GM23338 (cell line): Measurements from ENCODE around the gene C4A.
"Not testable (repeated sequence)": the region's sequence is repeated elsewhere in the genome, so short reads cannot be mapped to it uniquely, and the experiment has no call there.

ENCODE experiments used
- CREB1 ChIP-seq: fragments of 250-450 bp; sonication (Bioruptor Pico); IDR thresholded peaks from 2 replicates; pipeline ENCODE4 v1.5.0; 2020; ENCODE audit warnings: low read depth, mild to moderate bottlenecking, moderate library complexity
- CTCF ChIP-seq, 2 experiments: fragments of 200-600 bp in 1 of 2; sonication (generic) in 1 of 2; conservative IDR thresholded peaks; 2 replicates each; pipeline versions ENCODE4 v1.5.1 to v1.6.1; 2016 to 2017; ENCODE audit warnings: antibody characterized with exemption in 2 of 2, low read depth in 2 of 2, mild to moderate bottlenecking in 2 of 2, moderate library complexity in 1 of 2
- ETS1 ChIP-seq: IDR thresholded peaks from 2 replicates; pipeline ENCODE4 v1.6.1; 2016; ENCODE audit warnings: antibody characterized with exemption
- EZH2 ChIP-seq: fragments of 200-600 bp; sonication (generic); IDR thresholded peaks from one replicate; pipeline ENCODE4 v1.8.0; 2017; ENCODE audit warnings: antibody characterized with exemption, mild to moderate bottlenecking, low read depth; ENCODE audit not compliant: unreplicated experiment
- EZH2phosphoT487 ChIP-seq: fragments of 200-600 bp; sonication (generic); IDR thresholded peaks from one replicate; pipeline ENCODE4 v1.8.1; 2018; ENCODE audit warnings: antibody characterized with exemption; ENCODE audit not compliant: unreplicated experiment
- JUNB ChIP-seq: IDR thresholded peaks from one replicate; pipeline ENCODE4 v1.6.1; 2016; ENCODE audit warnings: antibody characterized with exemption; ENCODE audit not compliant: unreplicated experiment
- NANOG ChIP-seq: IDR thresholded peaks from 2 replicates; pipeline ENCODE4 v1.6.1; 2016; ENCODE audit warnings: antibody characterized with exemption, borderline replicate concordance
- POLR2AphosphoS5 ChIP-seq: IDR thresholded peaks from 2 replicates; pipeline ENCODE4 v1.6.1; 2016; ENCODE audit warnings: antibody characterized with exemption, low read depth
- REST ChIP-seq: IDR thresholded peaks from one replicate; pipeline ENCODE4 v1.6.1; 2018; ENCODE audit warnings: antibody characterized with exemption; ENCODE audit not compliant: unreplicated experiment
- STAT1 ChIP-seq: IDR thresholded peaks from one replicate; pipeline ENCODE4 v1.6.1; 2016; ENCODE audit warnings: antibody characterized with exemption; ENCODE audit not compliant: unreplicated experiment
- ZNF114 ChIP-seq: fragments of 250-450 bp; sonication (Bioruptor Pico); IDR thresholded peaks from 2 replicates; pipeline ENCODE4 v1.5.0; 2020; ENCODE audit warnings: mild to moderate bottlenecking, moderate library complexity
- ZNF331 ChIP-seq: fragments of 250-450 bp; sonication (Bioruptor Pico); IDR thresholded peaks from 2 replicates; pipeline ENCODE4 v1.5.0; 2020; ENCODE audit warnings: low read depth, mild to moderate bottlenecking, moderate library complexity
- TF ChIP-seq, protein P1 (sequence below): fragments of 250-450 bp; sonication (Bioruptor Pico); IDR thresholded peaks from 2 replicates; pipeline ENCODE4 v1.5.0; 2020; ENCODE audit warnings: mild to moderate bottlenecking, moderate library complexity

DNA sequence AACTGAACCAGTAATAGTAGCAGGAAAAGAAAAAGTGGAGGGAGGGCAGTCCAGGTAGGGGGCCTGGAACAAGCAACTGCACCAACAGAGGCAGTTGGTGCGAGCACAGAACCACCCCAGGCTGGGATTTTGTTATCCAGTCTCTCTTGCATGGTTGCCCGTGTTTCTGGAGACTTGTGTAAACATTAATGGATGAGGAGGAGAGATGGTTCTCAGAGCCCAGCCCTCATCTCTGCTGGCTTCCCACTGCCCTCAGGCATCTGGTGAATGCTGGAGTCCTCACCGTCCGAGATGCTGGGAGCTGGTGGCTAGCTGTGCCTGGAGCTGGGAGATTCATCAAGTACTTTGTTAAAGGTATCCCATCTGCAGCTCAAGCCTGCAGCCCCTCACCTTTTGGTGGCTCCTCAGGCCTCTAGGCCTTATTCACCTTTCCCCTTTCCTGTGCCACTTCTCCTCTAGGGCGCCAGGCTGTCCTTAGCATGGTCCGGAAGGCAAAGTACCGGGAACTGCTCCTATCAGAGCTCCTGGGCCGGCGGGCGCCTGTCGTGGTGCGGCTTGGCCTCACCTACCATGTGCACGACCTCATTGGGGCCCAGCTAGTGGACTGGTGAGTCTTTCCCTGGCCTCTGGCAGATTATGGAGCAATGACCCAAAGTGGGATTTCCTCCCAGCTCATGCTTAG, 1.5 kb upstream of the C4A start:
- not testable (repeated sequence) for TF ChIP-seq EZH2; CTCF (conservative IDR thresholded peaks at IDR 0.05; ENCODE audit: low read depth in 2 of 2); REST; JUNB; ETS1; POLR2AphosphoS5; EZH2phosphoT487; CREB1 (CRISPR knock-in tag); NANOG; STAT1; ZNF331; ZNF114
- TF ChIP-seq, protein P1, sequence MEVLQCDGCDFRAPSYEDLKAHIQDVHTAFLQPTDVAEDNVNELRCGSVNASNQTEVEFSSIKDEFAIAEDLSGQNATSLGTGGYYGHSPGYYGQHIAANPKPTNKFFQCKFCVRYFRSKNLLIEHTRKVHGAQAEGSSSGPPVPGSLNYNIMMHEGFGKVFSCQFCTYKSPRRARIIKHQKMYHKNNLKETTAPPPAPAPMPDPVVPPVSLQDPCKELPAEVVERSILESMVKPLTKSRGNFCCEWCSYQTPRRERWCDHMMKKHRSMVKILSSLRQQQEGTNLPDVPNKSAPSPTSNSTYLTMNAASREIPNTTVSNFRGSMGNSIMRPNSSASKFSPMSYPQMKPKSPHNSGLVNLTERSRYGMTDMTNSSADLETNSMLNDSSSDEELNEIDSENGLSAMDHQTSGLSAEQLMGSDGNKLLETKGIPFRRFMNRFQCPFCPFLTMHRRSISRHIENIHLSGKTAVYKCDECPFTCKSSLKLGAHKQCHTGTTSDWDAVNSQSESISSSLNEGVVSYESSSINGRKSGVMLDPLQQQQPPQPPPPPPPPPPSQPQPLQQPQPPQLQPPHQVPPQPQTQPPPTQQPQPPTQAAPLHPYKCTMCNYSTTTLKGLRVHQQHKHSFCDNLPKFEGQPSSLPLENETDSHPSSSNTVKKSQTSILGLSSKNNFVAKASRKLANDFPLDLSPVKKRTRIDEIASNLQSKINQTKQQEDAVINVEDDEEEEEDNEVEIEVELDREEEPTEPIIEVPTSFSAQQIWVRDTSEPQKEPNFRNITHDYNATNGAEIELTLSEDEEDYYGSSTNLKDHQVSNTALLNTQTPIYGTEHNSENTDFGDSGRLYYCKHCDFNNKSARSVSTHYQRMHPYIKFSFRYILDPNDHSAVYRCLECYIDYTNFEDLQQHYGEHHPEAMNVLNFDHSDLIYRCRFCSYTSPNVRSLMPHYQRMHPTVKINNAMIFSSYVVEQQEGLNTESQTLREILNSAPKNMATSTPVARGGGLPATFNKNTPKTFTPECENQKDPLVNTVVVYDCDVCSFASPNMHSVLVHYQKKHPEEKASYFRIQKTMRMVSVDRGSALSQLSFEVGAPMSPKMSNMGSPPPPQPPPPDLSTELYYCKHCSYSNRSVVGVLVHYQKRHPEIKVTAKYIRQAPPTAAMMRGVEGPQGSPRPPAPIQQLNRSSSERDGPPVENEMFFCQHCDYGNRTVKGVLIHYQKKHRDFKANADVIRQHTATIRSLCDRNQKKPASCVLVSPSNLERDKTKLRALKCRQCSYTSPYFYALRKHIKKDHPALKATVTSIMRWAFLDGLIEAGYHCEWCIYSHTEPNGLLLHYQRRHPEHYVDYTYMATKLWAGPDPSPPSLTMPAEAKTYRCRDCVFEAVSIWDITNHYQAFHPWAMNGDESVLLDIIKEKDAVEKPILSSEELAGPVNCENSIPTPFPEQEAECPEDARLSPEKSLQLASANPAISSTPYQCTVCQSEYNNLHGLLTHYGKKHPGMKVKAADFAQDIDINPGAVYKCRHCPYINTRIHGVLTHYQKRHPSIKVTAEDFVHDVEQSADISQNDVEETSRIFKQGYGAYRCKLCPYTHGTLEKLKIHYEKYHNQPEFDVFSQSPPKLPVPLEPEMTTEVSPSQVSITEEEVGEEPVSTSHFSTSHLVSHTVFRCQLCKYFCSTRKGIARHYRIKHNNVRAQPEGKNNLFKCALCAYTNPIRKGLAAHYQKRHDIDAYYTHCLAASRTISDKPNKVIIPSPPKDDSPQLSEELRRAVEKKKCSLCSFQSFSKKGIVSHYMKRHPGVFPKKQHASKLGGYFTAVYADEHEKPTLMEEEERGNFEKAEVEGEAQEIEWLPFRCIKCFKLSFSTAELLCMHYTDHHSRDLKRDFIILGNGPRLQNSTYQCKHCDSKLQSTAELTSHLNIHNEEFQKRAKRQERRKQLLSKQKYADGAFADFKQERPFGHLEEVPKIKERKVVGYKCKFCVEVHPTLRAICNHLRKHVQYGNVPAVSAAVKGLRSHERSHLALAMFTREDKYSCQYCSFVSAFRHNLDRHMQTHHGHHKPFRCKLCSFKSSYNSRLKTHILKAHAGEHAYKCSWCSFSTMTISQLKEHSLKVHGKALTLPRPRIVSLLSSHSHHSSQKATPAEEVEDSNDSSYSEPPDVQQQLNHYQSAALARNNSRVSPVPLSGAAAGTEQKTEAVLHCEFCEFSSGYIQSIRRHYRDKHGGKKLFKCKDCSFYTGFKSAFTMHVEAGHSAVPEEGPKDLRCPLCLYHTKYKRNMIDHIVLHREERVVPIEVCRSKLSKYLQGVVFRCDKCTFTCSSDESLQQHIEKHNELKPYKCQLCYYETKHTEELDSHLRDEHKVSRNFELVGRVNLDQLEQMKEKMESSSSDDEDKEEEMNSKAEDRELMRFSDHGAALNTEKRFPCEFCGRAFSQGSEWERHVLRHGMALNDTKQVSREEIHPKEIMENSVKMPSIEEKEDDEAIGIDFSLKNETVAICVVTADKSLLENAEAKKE (CRISPR knock-in tag), result not testable (repeated sequence)
